ENCODE measurements around the gene CCDC38.

DNA sequence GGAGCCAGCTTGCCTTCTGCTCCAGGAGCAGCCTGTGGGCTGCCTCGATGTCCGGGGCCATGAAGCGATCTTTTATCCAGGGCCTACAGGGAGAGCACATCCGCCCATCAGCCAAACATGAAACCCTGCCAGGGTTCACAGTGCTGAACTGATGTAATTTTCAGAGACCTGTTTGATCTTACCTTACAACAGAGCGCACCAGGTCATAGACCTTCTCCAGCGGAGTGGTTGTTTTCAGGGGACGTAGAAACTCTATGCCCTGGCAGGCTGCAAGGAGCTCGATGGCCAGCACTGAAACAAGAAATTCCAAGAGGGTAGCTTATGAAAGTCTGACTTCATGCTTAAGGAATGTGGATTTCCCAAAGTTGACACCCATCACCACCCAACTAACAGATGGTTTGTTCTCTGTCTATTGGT lies 34.0 kb upstream of the CCDC38 start:
- TF ChIP-seq POLR2A (IDR thresholded peaks at IDR 0.05) (no peak), POLR2AphosphoS5 (IDR thresholded peaks at IDR 0.05) (no peak), EP300 (IDR thresholded peaks at IDR 0.05) (no peak)
- TF ChIP-seq, protein P1, sequence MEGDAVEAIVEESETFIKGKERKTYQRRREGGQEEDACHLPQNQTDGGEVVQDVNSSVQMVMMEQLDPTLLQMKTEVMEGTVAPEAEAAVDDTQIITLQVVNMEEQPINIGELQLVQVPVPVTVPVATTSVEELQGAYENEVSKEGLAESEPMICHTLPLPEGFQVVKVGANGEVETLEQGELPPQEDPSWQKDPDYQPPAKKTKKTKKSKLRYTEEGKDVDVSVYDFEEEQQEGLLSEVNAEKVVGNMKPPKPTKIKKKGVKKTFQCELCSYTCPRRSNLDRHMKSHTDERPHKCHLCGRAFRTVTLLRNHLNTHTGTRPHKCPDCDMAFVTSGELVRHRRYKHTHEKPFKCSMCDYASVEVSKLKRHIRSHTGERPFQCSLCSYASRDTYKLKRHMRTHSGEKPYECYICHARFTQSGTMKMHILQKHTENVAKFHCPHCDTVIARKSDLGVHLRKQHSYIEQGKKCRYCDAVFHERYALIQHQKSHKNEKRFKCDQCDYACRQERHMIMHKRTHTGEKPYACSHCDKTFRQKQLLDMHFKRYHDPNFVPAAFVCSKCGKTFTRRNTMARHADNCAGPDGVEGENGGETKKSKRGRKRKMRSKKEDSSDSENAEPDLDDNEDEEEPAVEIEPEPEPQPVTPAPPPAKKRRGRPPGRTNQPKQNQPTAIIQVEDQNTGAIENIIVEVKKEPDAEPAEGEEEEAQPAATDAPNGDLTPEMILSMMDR (IDR thresholded peaks at IDR 0.05) = no peak
